Bronchial epithelial cell (primary cell): ENCODE data around the gene DERA. TPM values are rescaled to one million over a fixed set of nuclear protein-coding genes. Genes with fewer than 3 reads are reported as not detected.

ENCODE experiments used
- DNase-seq: peaks from one replicate; pipeline ENCODE4 v3.0.0-alpha.2; 2010; ENCODE audit warnings: low read depth
- FAIRE-seq: peaks from 2 replicates; lab custom pipeline; 2011; peaks lifted over from hg19 to GRCh38; lab: Jason Lieb, UNC
- H3K27me3 ChIP-seq: 2 replicates; pipeline ENCODE4 v1.5.1; 2011; ENCODE audit warnings: low read length; ENCODE audit not compliant: control insufficient read depth, insufficient read depth
- H3K36me3 ChIP-seq: 2 replicates; pipeline ENCODE4 v1.5.1; 2011; ENCODE audit warnings: low read length; ENCODE audit not compliant: control insufficient read depth, insufficient read depth
- H3K4me3 ChIP-seq: 2 replicates; pipeline ENCODE4 v1.5.1; 2011; ENCODE audit warnings: mild to moderate bottlenecking, low read depth, low read length, control low read depth
- total RNA-seq: library from RNA; depleted of rRNA; stranded (reverse); fragments of >200 nt; gene quantifications from 2 replicates; pipeline ENCODE4 v1.2.1, GENCODE V29; 2014
- TF ChIP-seq, protein P1 (sequence below): IDR thresholded peaks from 2 replicates; pipeline ENCODE4 v1.5.1; 2011; ENCODE audit warnings: mild to moderate bottlenecking, moderate library complexity, low read length, control low read depth, inconsistent platforms; ENCODE audit not compliant: insufficient read depth, severe bottlenecking

The DERA gene
- total RNA-seq, 1 donor from 2014 or later, result 58.4 TPM

DNA sequence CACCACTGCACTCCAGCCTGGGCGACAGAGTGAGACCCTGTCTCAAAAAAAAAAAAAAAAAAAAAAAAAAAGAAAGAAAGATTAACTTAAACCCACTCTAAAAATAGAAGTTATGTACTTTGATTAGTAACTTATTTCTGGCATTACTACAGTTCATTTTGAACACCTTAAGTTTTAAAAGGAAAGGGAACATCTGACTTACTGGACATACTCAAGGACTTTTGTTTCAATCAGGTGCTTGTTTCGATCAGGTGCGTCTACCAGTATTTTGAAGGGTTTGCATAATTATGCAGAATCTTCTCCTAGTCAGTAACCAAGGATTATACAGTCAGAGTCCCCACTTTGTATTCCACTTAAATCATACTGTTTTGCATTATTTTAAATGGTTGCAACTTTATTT lies 105.6 kb downstream of the DERA start:
- no peak for DNase-seq
- FAIRE-seq, result no peak
- no peaks in the 10 kb centered on the region for H3K36me3 ChIP-seq
- no peaks in the 10 kb centered on the region for H3K27me3 ChIP-seq
- no peak overlapping the region for H3K4me3 ChIP-seq
- TF ChIP-seq, protein P1, sequence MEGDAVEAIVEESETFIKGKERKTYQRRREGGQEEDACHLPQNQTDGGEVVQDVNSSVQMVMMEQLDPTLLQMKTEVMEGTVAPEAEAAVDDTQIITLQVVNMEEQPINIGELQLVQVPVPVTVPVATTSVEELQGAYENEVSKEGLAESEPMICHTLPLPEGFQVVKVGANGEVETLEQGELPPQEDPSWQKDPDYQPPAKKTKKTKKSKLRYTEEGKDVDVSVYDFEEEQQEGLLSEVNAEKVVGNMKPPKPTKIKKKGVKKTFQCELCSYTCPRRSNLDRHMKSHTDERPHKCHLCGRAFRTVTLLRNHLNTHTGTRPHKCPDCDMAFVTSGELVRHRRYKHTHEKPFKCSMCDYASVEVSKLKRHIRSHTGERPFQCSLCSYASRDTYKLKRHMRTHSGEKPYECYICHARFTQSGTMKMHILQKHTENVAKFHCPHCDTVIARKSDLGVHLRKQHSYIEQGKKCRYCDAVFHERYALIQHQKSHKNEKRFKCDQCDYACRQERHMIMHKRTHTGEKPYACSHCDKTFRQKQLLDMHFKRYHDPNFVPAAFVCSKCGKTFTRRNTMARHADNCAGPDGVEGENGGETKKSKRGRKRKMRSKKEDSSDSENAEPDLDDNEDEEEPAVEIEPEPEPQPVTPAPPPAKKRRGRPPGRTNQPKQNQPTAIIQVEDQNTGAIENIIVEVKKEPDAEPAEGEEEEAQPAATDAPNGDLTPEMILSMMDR, result no peak

DNA sequence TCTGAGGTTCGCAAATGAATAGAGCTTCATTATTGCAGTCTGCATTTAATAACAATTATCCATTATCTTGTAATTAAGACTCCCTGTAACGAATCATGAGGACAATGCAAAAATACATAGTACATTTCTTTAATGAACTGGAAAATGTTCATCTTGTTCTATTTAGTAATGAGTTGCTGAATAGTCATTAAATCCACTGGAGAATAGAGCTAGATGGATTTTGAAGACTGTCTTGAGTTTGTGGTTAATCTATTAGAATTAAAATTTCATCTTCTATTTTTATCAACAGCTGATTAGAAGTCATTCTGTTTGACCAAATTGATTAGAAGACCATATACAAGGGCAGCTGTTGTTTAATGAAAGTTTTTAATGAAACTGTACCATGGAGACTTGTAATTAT lies 107.2 kb downstream of the DERA start:
- Histone ChIP-seq H3K4me3 (no peak overlapping the region), H3K27me3 (no peaks in the 10 kb centered on the region), H3K36me3 (peaks cover 2% of the 10 kb centered on the region)
- TF ChIP-seq, protein P1, result no peak
- no peak for FAIRE-seq
- no peak for DNase-seq

DNA sequence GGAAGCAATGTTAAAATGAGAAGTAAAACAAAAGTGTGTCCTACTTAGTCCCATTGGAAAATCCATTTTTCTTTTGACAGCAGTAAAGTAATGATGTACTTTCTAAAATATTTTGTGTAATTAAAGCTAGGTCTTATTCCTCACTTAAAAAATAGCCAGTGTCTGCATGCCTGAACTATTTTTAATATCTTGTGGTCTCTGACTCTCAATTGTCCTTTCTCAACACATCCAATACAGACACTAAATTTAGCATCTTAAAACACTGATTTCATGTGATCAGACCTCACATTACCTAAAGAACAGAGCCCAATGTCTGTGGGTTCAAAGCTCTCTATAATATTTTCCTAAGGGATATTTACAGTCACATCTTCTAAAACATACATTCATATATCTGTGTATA lies 108.0 kb downstream of the DERA start:
- peaks cover 2% of the 10 kb centered on the region for H3K36me3 ChIP-seq
- H3K27me3 ChIP-seq, result no peaks in the 10 kb centered on the region
- TF ChIP-seq, protein P1, result no peak
- FAIRE-seq, result no peak
- no peak for DNase-seq
- no peak overlapping the region for H3K4me3 ChIP-seq

DNA sequence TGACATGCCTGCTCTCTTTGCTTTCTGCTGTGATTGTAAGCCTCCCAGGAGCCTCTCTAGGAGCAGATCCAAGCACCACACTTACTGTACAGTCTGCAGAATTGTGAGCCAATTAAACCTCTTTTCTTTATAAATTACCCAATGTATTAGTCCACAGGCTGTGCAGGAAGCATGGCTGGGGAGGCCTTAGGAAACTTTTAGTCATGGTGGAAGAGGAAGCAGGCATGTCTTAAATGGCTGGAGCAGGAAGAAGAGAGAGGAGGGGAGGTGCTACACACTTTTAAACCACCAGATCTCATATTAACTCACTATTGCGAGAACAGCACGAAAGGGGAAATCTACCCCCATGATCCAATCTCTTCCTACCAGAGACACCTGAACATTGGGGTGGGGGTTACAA lies 108.9 kb downstream of the DERA start:
- Histone ChIP-seq H3K36me3 (peaks cover 2% of the 10 kb centered on the region), H3K4me3 (no peak overlapping the region), H3K27me3 (no peaks in the 10 kb centered on the region)
- FAIRE-seq (no peak), DNase-seq (no peak)
- TF ChIP-seq, protein P1, result no peak

DNA sequence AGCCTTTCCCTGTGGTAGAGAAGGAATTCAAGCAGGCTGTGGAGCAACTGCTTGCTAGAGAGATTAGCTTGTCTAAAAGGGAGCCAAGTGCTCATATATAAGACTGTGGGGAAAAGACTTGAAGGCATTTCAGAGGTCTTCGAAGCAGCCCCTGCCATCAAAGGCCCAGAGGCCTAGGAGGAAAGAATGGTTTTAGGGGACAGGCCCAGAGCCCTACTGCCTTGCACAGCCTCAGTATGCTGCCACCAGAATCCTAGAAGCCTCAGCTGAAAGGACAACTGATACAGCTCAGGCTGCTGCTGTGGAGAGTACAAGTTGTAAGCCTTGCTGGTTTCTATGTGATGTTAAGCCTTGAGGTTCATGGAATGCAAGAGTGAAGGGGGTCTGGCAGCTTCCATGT lies 109.9 kb downstream of the DERA start:
- Histone ChIP-seq H3K36me3 (peaks cover 2% of the 10 kb centered on the region), H3K27me3 (no peaks in the 10 kb centered on the region), H3K4me3 (no peak overlapping the region)
- no peak for DNase-seq
- FAIRE-seq, result no peak
- TF ChIP-seq, protein P1, result no peak

DNA sequence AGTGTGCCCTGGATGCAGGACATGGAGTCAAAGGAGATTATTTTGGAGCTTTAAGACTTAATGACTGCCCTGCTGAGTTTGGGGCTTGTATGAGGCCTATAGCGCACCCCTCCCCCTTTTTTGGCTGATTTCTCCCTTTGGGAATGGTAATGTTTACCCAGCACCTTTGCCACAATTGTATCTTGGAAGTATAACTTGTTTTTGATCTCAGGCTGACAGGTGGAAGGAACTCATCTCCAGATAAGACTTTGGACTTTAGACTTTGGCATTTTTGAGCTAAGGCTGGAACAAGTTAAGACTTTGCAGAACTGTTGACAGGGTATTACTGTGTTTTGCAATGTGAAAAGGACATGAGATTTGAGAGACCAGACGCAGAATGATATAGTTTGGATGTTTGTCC lies 110.5 kb downstream of the DERA start:
- Histone ChIP-seq H3K4me3 (no peak overlapping the region), H3K27me3 (no peaks in the 10 kb centered on the region), H3K36me3 (peaks cover 2% of the 10 kb centered on the region)
- TF ChIP-seq, protein P1, result no peak
- FAIRE-seq, result no peak
- DNase-seq, result no peak
